Neuronal stem cell (in vitro differentiated cells): ENCODE measurements around the gene LTBP1.
"Not testable (repeated sequence)": the region's sequence is repeated elsewhere in the genome, so short reads cannot be mapped to it uniquely, and the experiment has no call there.

ENCODE experiments used
- DNase-seq: peaks from one replicate; pipeline ENCODE4 v3.0.0-alpha.2; 2013; ENCODE audit warnings: low spot score
- H2AFZ ChIP-seq: one replicate; pipeline ENCODE4 v1.6.1; 2013; ENCODE audit warnings: mild to moderate bottlenecking, low read length, inconsistent platforms
- H2AK5ac ChIP-seq: 2 replicates; pipeline ENCODE4 v1.6.1; 2013; ENCODE audit warnings: low read depth, mild to moderate bottlenecking, inconsistent platforms, low read length, moderate library complexity, mixed read lengths
- H2BK120ac ChIP-seq: 2 replicates; pipeline ENCODE4 v1.6.1; 2013; ENCODE audit warnings: low read depth, mild to moderate bottlenecking, inconsistent platforms, low read length, moderate library complexity, mixed read lengths
- H2BK12ac ChIP-seq: one replicate; pipeline ENCODE4 v1.6.1; 2013; ENCODE audit warnings: low read length, inconsistent platforms
- H2BK15ac ChIP-seq: 2 replicates; pipeline ENCODE4 v1.6.1; 2013; ENCODE audit warnings: mild to moderate bottlenecking, low read length, inconsistent platforms, mixed read lengths
- H2BK5ac ChIP-seq: one replicate; pipeline ENCODE4 v1.6.1; 2013; ENCODE audit warnings: inconsistent platforms, mild to moderate bottlenecking, low read length, moderate library complexity
- H3K14ac ChIP-seq: one replicate; pipeline ENCODE4 v1.6.1; 2013; ENCODE audit warnings: low read length, inconsistent platforms
- H3K18ac ChIP-seq: 2 replicates; pipeline ENCODE4 v1.6.1; 2013; ENCODE audit warnings: low read length, inconsistent platforms
- H3K23ac ChIP-seq: 2 replicates; pipeline ENCODE4 v1.6.1; 2013; ENCODE audit warnings: low read depth, mild to moderate bottlenecking, mixed read lengths, low read length, inconsistent platforms; ENCODE audit not compliant: poor library complexity
- H3K27ac ChIP-seq: replicated peaks from 3 replicates; pipeline ENCODE4 v1.5.1; 2013; ENCODE audit warnings: low read length, inconsistent platforms
- H3K27me3 ChIP-seq, 3 experiments: 2 replicates each; pipeline ENCODE4 v1.6.1; 2013; ENCODE audit warnings: low read length in 3 of 3, mild to moderate bottlenecking in 2 of 3, inconsistent platforms in 1 of 3, low read depth in 1 of 3, mixed read lengths in 1 of 3, moderate library complexity in 1 of 3; ENCODE audit not compliant: control insufficient read depth in 3 of 3, insufficient read depth in 3 of 3
- H3K36me3 ChIP-seq, 2 donors: replicated peaks in 1 of 2; 2 replicates each; pipeline ENCODE4 v1.6.1; 2013; ENCODE audit warnings: low read length in 2 of 2; ENCODE audit not compliant: control insufficient read depth in 2 of 2, insufficient read depth in 2 of 2
- H3K4ac ChIP-seq: 2 replicates; pipeline ENCODE4 v1.6.1; 2013; ENCODE audit warnings: inconsistent platforms, mild to moderate bottlenecking, low read length, moderate library complexity
- H3K4me1 ChIP-seq, 2 donors: 1 replicate in 1 of 2; 2 replicates in 1 of 2; pipeline ENCODE4 v1.6.1; 2013; ENCODE audit warnings: low read length in 2 of 2, low read depth in 1 of 2; ENCODE audit not compliant: control insufficient read depth in 2 of 2, insufficient read depth in 1 of 2
- H3K4me2 ChIP-seq: one replicate; pipeline ENCODE4 v1.6.1; 2013; ENCODE audit warnings: mild to moderate bottlenecking, low read length, inconsistent platforms; ENCODE audit not compliant: insufficient read depth, poor library complexity, severe bottlenecking
- H3K4me3 ChIP-seq, 2 donors: 2 replicates each; pipeline ENCODE4 v1.5.1; 2013; ENCODE audit warnings: low read length in 2 of 2, mild to moderate bottlenecking in 2 of 2, inconsistent platforms in 1 of 2, moderate library complexity in 1 of 2
- H3K79me1 ChIP-seq: one replicate; pipeline ENCODE4 v1.6.1; 2013; ENCODE audit warnings: low read depth, mild to moderate bottlenecking, inconsistent platforms, low read length, moderate library complexity
- H3K9ac ChIP-seq: one replicate; pipeline ENCODE4 v1.6.1; 2013; ENCODE audit warnings: mild to moderate bottlenecking, low read depth, low read length, inconsistent platforms; ENCODE audit not compliant: poor library complexity
- H3K9me3 ChIP-seq, 2 donors: replicated peaks in 1 of 2; 2 replicates each; pipeline versions ENCODE3 to v1.6.1; 2013; ENCODE audit warnings: low read length in 2 of 2, mild to moderate bottlenecking in 2 of 2, inconsistent platforms in 1 of 2, low read depth in 1 of 2, mixed read lengths in 1 of 2, moderate library complexity in 1 of 2; ENCODE audit not compliant: control insufficient read depth in 2 of 2, insufficient read depth in 1 of 2
- H4K8ac ChIP-seq: one replicate; pipeline ENCODE4 v1.6.1; 2013; ENCODE audit warnings: low read depth, mild to moderate bottlenecking, inconsistent platforms, low read length, moderate library complexity
- H4K91ac ChIP-seq: one replicate; pipeline ENCODE4 v1.6.1; 2013; ENCODE audit warnings: low read length, low read depth, mild to moderate bottlenecking, inconsistent platforms; ENCODE audit not compliant: poor library complexity
- WGBS, 2 donors: extraction: QIAGEN DNeasy Blood & Tissue Kit; methylation state at CpG; one replicate each; pipeline ENCODE4 v1.1.7; 2013; ENCODE audit warnings: missing lambda C conversion rate in 2 of 2, mixed read lengths in 1 of 2; ENCODE audit not compliant: insufficient read length in 2 of 2, insufficient replicate concordance in 1 of 2; ENCODE audit errors: extremely low coverage in 2 of 2; 5-methylcytosine and 5-hydroxymethylcytosine counted together

LTBP1 gene

DNA sequence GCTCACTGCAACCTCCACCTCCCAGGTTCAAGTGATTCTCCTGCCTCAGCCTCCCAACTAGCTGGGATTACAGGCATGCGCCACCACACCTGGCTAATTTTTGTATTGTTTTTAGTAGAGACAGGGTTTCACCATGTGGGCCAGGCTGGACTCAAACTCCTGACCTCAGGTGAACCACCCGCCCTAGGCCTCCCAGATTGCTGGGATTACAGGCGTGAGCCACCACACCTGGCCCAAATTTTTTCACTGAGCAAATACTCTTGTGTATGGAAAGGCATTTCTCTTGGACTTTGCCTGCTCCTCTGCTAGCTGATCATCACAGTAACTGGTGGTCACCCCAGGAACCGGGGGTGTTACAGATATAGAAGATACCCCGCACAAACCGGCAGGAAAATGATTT lies 26.9 kb upstream of the LTBP1 start:
- H4K91ac ChIP-seq, H2BK120ac ChIP-seq, H2AK5ac ChIP-seq, H4K8ac ChIP-seq, H3K27ac ChIP-seq, H3K79me1 ChIP-seq, H3K27me3 ChIP-seq, H3K4me2 ChIP-seq, H2BK12ac ChIP-seq, DNase-seq, H2BK15ac ChIP-seq, H3K18ac ChIP-seq, H3K23ac ChIP-seq, H3K14ac ChIP-seq, H3K4ac ChIP-seq, H3K9ac ChIP-seq, H2BK5ac ChIP-seq, H3K4me3 ChIP-seq, H3K9me3 ChIP-seq, H2AFZ ChIP-seq, H3K4me1 ChIP-seq, H3K36me3 ChIP-seq: not testable (repeated sequence)
- WGBS, 2 donors = no CpG with 5 or more reads among the region's 6 CpGs

DNA sequence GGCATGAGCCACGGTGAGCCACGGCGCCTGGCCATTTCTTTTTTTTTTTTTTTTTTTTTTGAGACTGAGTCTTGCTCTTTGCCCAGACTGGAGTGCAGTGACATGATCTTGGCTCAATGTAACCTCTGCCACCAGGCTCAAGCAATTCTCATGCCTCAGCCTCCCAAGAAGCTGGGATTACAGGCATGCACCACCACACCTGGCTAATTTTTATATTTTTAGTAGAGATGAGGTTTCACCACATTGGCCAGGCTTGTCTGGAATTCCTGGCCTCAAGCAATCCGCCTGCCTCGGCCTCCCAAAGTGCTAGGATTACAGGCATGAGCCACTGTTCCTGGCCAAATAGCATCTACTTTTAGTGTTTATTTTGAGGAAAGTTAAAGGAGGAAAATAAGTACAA lies 25.3 kb upstream of the LTBP1 start:
- not testable (repeated sequence) for H3K36me3 ChIP-seq, H3K18ac ChIP-seq, H2BK12ac ChIP-seq, H3K27me3 ChIP-seq, H2AK5ac ChIP-seq, H3K27ac ChIP-seq, H2BK120ac ChIP-seq, H4K8ac ChIP-seq, H3K4me2 ChIP-seq, H3K4ac ChIP-seq, H3K4me1 ChIP-seq, H2AFZ ChIP-seq, H4K91ac ChIP-seq, H3K4me3 ChIP-seq, H2BK15ac ChIP-seq, H3K79me1 ChIP-seq, H3K23ac ChIP-seq, DNase-seq, H3K9me3 ChIP-seq, H2BK5ac ChIP-seq, H3K9ac ChIP-seq, H3K14ac ChIP-seq
- no CpG with 5 or more reads among the region's 5 CpGs for WGBS, 2 donors

DNA sequence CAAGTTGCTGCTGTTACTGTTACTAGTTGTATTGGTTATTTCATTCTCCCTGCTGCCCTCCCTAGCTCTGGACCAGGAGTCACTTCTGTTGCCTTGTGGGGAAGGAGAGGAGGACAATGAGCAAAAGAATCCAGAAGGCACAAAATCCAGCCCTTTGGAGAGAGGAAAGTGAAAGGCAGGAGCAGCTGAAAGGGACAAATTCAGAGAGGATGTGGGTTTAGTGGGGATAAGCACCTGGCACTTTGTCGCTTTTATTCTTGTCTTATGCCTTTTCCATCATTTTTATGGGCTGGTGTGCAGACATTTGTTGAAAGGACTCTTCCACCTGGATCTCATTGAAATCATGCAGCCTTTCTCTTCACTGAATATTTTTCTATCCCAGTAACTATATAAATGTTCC lies 24.3 kb upstream of the LTBP1 start:
- Histone ChIP-seq H3K23ac (no peak overlapping the region), H3K27ac (no peak overlapping the region), H3K4me1 (peaks cover 7 to 8% of the 10 kb centered on the region in 2 donors), H3K18ac (no peak overlapping the region), H3K9ac (no peak overlapping the region), H2BK5ac (no peak overlapping the region), H3K4ac (no peak overlapping the region), H3K14ac (no peak overlapping the region), H3K9me3 (peaks cover 2 to 3% of the 10 kb centered on the region in 2 donors), H4K91ac (no peak overlapping the region), H2AFZ (no peak overlapping the region), H2BK15ac (no peak overlapping the region), H3K27me3 (no peaks in the 10 kb centered on the region), H4K8ac (no peak overlapping the region), H2BK12ac (no peak overlapping the region), H3K4me3 (peak overlapping the region in 1 of 2 donors; percentile 16), H2BK120ac (no peak overlapping the region), H3K36me3 (no peaks in the 10 kb centered on the region), H2AK5ac (no peak overlapping the region), H3K79me1 (no peaks in the 10 kb centered on the region), H3K4me2 (no peak overlapping the region)
- WGBS, 2 donors = no CpG with 5 or more reads among the region's 1 CpG
- no peak for DNase-seq

DNA sequence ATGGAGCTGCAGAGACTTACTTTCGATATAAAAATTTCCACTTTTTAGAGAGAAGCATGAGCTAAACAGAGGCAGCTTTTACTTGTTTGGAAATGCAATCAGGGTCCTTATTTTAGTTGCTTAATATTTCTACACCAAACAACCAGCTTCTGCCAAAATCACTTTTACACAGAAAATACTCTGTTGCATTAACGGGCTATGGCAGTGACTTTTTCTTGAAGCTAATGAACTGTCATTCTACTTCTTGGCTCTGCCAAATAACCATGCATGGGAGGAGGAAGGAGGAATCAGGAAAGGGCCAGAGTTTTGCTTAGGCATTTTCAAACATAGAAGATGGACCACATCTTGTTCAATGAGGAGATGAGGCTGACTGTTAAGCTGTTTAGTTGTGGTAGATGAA lies 23.6 kb upstream of the LTBP1 start:
- Histone ChIP-seq H3K23ac (no peak overlapping the region), H3K9ac (no peak overlapping the region), H2BK15ac (no peak overlapping the region), H3K27ac (no peak overlapping the region), H2BK120ac (no peak overlapping the region), H3K18ac (no peak overlapping the region), H3K79me1 (no peaks in the 10 kb centered on the region), H3K14ac (no peak overlapping the region), H3K36me3 (no peaks in the 10 kb centered on the region), H2BK5ac (no peak overlapping the region), H3K9me3 (peaks cover 2 to 3% of the 10 kb centered on the region in 2 donors), H4K91ac (no peak overlapping the region), H2AFZ (no peak overlapping the region), H4K8ac (no peak overlapping the region), H3K4me3 (no peak overlapping the region), H3K27me3 (no peaks in the 10 kb centered on the region), H2BK12ac (no peak overlapping the region), H3K4ac (no peak overlapping the region), H3K4me1 (peaks cover 7 to 8% of the 10 kb centered on the region in 2 donors), H3K4me2 (no peak overlapping the region), H2AK5ac (no peak overlapping the region)
- no peak for DNase-seq
- WGBS, 2 donors = no CpG with 5 or more reads among the region's 2 CpGs
